GM12865 (cell line): ENCODE data around the gene HERPUD2.

Source experiments
- DNase-seq: peaks from one replicate; pipeline ENCODE4 v3.0.0; 2010; ENCODE audit warnings: low read depth
- H3K4me3 ChIP-seq: 2 replicates; pipeline ENCODE4 v1.5.1; 2011; ENCODE audit warnings: mild to moderate bottlenecking, low read depth, low read length, control low read depth
- TF ChIP-seq, protein P1 (sequence below): IDR thresholded peaks from 2 replicates; pipeline ENCODE4 v1.5.1; 2011; ENCODE audit warnings: low read length, control low read depth, low read depth, inconsistent platforms; ENCODE audit not compliant: insufficient read depth; ENCODE audit errors: missing control alignments

Gene HERPUD2

DNA sequence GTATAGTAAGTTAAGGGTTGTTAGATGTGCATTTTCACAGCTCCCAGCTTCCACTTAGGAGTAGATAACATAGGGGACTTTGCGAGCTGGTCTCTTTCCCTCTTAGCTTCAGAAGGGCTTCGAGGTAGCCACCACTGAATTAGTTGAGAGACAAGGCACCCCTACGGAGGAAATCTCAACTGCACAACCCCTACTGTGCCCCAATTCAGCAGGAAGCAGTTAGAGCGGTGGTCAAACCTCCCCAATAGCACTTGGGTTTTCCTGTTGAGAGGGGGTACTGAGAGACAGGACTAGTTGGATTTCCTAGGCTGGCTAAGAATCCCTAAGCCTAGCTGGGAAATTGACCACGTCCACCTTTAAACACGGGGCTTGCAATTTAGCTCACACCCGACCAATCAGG is 1.1 kb upstream of the HERPUD2 start:
- H3K4me3 ChIP-seq: peak overlapping the region; percentile 96
- no peak for DNase-seq
- TF ChIP-seq, protein P1, sequence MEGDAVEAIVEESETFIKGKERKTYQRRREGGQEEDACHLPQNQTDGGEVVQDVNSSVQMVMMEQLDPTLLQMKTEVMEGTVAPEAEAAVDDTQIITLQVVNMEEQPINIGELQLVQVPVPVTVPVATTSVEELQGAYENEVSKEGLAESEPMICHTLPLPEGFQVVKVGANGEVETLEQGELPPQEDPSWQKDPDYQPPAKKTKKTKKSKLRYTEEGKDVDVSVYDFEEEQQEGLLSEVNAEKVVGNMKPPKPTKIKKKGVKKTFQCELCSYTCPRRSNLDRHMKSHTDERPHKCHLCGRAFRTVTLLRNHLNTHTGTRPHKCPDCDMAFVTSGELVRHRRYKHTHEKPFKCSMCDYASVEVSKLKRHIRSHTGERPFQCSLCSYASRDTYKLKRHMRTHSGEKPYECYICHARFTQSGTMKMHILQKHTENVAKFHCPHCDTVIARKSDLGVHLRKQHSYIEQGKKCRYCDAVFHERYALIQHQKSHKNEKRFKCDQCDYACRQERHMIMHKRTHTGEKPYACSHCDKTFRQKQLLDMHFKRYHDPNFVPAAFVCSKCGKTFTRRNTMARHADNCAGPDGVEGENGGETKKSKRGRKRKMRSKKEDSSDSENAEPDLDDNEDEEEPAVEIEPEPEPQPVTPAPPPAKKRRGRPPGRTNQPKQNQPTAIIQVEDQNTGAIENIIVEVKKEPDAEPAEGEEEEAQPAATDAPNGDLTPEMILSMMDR: no peak

GRCh38 chr7:35695473-35695850 is 527 bp upstream of the HERPUD2 start:
- peak overlapping the region; percentile 96 for H3K4me3 ChIP-seq
- peak; percentile 25 for DNase-seq
- TF ChIP-seq, protein P1: no peak

- peak overlapping the region; percentile 96 for H3K4me3 ChIP-seq
- TF ChIP-seq, protein P1: no peak
- DNase-seq: no peak
Measured at GRCh38 chr7:35694161-35694783, 663 bp downstream of the HERPUD2 start.

GRCh38 chr7:35691827-35692307 is 3.1 kb downstream of the HERPUD2 start:
- TF ChIP-seq, protein P1: no peak
- H3K4me3 ChIP-seq: peak overlapping the region; percentile 96
- DNase-seq: peak; percentile 54

DNA sequence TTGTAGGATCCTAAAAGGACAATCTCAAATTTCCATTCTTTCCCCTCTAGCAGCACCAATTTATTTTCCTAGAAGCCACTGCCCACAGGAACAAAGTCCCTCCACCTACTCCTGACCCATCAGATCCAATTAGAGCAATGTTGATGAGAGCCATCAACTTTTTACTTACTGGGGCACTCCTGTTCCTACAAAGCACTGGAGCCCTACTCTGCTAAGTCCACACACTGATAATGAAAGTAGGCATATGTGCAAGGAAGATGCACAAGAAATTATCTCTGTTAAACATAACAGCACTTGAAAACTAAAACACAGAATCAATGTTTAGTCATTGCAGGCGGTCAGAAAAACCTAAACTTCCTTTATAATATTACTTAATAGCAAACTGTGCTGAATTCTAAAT is 3.6 kb downstream of the HERPUD2 start:
- TF ChIP-seq, protein P1: no peak
- peak; percentile 42 for DNase-seq
- peak overlapping the region; percentile 96 for H3K4me3 ChIP-seq

DNA sequence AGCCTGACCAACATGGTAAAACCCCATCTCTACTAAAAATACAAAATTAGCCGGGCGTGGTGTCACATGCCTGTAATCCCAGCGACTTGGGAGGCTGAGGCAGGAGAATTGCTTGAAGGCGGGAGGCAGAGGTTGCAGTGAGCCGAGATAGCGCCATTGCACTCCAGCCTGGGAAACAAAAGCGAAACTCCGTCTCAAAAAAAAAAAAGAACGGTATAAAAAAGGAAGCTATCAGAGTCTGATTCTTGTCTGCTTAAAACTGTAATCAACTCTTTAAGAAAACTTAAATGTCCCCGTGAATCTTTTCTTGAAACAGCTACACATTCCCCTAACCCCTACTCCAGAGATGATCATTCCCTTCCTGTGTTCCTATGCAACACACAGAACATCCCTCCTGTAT is 4.3 kb downstream of the HERPUD2 start:
- DNase-seq: peak; percentile 20
- H3K4me3 ChIP-seq: peak overlapping the region; percentile 96

- H3K4me3 ChIP-seq: no peak overlapping the region
- DNase-seq: no peak
- TF ChIP-seq, protein P1: no peak
Measured at GRCh38 chr7:35685781-35686180, 9.2 kb downstream of the HERPUD2 start.
